ENCODE data around the gene MCF2L. TPM values are rescaled to one million over a fixed set of nuclear protein-coding genes. Genes with fewer than 3 reads are reported as not detected.

MCF2L gene
- total RNA-seq, 1 experiment from 2014 or later = 9.5 TPM

GRCh38 chr13:113015826-113016525 is 47.0 kb downstream of the MCF2L start:
- Histone ChIP-seq H3K4me1 (ENCODE audit: insufficient read depth, low read length, poor library complexity, severe bottlenecking) (no peaks in the 10 kb centered on the region), H3K27ac (ENCODE audit: low read depth, low read length, poor library complexity, severe bottlenecking) (no peak overlapping the region), H3K4me3 (ENCODE audit: low read depth, low read length, poor library complexity, severe bottlenecking) (no peak overlapping the region), H3K36me3 (ENCODE audit: insufficient read depth, low read length, poor library complexity, severe bottlenecking) (no peaks in the 10 kb centered on the region), H3K27me3 (replicated peaks; ENCODE audit: insufficient read depth, low read depth, low read length, poor library complexity) (no peaks in the 10 kb centered on the region), H3K9me3 (ENCODE audit: low read depth, low read length, poor library complexity, severe bottlenecking) (no peaks in the 10 kb centered on the region)
- BruUV-seq (replicated peaks) = no TSS peak
- CTCF ChIA-PET = no interaction called here
- POLR2A ChIA-PET (ENCODE audit: low non-redundant PET) = no interaction called here
- no peak for DNase-seq (ENCODE audit: low spot score)
- no peak for TF ChIP-seq EZH2 (IDR thresholded peaks at IDR 0.05; ENCODE audit: borderline replicate concordance, low read depth, low read length, poor library complexity, severe bottlenecking)
- no peak for TF ChIP-seq CTCF (conservative IDR thresholded peaks at IDR 0.05; ENCODE audit: low read depth, low read length)
- intact Hi-C loops (cut with micrococcal nuclease; ENCODE audit: unreplicated experiment) = no loop called here

- Histone ChIP-seq H3K27me3 (replicated peaks; ENCODE audit: insufficient read depth, low read depth, low read length, poor library complexity) (no peaks in the 10 kb centered on the region), H3K9me3 (ENCODE audit: low read depth, low read length, poor library complexity, severe bottlenecking) (no peaks in the 10 kb centered on the region), H3K27ac (ENCODE audit: low read depth, low read length, poor library complexity, severe bottlenecking) (no peak overlapping the region), H3K4me3 (ENCODE audit: low read depth, low read length, poor library complexity, severe bottlenecking) (no peak overlapping the region), H3K4me1 (ENCODE audit: insufficient read depth, low read length, poor library complexity, severe bottlenecking) (no peaks in the 10 kb centered on the region), H3K36me3 (ENCODE audit: insufficient read depth, low read length, poor library complexity, severe bottlenecking) (no peaks in the 10 kb centered on the region)
- intact Hi-C loops (cut with micrococcal nuclease; ENCODE audit: unreplicated experiment) = no loop called here
- DNase-seq (ENCODE audit: low spot score) = no peak
- ChIA-PET POLR2A (ENCODE audit: low non-redundant PET) (no interaction called here), CTCF (no interaction called here)
- no TSS peak for BruUV-seq (replicated peaks)
- TF ChIP-seq EZH2 (IDR thresholded peaks at IDR 0.05; ENCODE audit: borderline replicate concordance, low read depth, low read length, poor library complexity, severe bottlenecking) = no peak
- no peak for TF ChIP-seq CTCF (conservative IDR thresholded peaks at IDR 0.05; ENCODE audit: low read depth, low read length)
Observed at GRCh38 chr13:113016526-113017295, 47.7 kb downstream of the MCF2L start.

GRCh38 chr13:113017506-113018215 is 48.6 kb downstream of the MCF2L start:
- DNase-seq (ENCODE audit: low spot score) = no peak
- ChIA-PET POLR2A (ENCODE audit: low non-redundant PET) (no interaction called here), CTCF (no interaction called here)
- peaks cover 3% of the 10 kb centered on the region for H3K27me3 ChIP-seq (replicated peaks; ENCODE audit: insufficient read depth, low read depth, low read length, poor library complexity)
- no TSS peak for BruUV-seq (replicated peaks)
- TF ChIP-seq EZH2 (IDR thresholded peaks at IDR 0.05; ENCODE audit: borderline replicate concordance, low read depth, low read length, poor library complexity, severe bottlenecking) = no peak
- TF ChIP-seq CTCF (conservative IDR thresholded peaks at IDR 0.05; ENCODE audit: low read depth, low read length) = no peak
- intact Hi-C loops (cut with micrococcal nuclease; ENCODE audit: unreplicated experiment) = no loop called here
- no peaks in the 10 kb centered on the region for H3K9me3 ChIP-seq (ENCODE audit: low read depth, low read length, poor library complexity, severe bottlenecking)
- H3K36me3 ChIP-seq (ENCODE audit: insufficient read depth, low read length, poor library complexity, severe bottlenecking) = no peaks in the 10 kb centered on the region
- no peak overlapping the region for H3K27ac ChIP-seq (ENCODE audit: low read depth, low read length, poor library complexity, severe bottlenecking)
- H3K4me1 ChIP-seq (ENCODE audit: insufficient read depth, low read length, poor library complexity, severe bottlenecking) = peaks cover 3% of the 10 kb centered on the region
- no peak overlapping the region for H3K4me3 ChIP-seq (ENCODE audit: low read depth, low read length, poor library complexity, severe bottlenecking)
